ENCODE measurements around the gene DHX30. TPM values are rescaled to one million over a fixed set of nuclear protein-coding genes. Genes with fewer than 3 reads are reported as not detected.

The DHX30 gene
- total RNA-seq, 1 donor from 2014 or later, result 79.2 TPM

DNA sequence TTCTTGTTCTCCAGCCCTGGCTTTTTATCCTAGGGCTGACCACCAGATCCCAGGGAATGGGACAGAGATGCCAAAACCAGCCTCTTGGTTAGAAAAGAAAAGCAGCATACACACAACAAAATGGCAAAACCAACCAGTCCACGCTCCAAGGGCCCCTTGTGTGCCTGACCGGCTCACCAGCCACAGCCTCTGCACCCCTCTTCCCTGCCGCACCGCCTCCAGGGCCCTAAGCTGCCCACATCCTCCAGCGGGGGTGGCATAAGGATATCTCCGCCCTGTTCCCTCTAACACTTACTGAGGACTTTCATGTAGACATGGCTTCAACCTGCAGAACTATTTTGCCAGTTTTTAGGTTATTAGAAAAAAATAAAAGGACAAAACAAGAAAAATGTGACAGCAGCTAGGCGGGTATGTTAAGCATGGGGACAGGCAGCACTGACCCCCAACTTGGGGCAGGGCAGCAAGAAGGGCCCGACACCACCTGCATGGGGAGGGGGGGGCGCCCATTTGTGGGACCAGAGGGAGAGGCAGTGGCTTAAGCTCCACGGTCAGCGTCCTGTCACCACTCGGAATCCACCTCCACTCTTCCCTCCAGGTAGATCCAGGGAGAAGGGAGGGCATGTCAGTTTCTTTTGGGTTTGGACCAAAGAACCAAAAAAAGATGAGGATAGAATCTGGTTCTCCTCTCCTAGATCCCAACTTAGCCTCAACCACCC, 49.1 kb downstream of the DHX30 start:
- DNase-seq (ENCODE audit: low read depth, low spot score), result no peak

DNA sequence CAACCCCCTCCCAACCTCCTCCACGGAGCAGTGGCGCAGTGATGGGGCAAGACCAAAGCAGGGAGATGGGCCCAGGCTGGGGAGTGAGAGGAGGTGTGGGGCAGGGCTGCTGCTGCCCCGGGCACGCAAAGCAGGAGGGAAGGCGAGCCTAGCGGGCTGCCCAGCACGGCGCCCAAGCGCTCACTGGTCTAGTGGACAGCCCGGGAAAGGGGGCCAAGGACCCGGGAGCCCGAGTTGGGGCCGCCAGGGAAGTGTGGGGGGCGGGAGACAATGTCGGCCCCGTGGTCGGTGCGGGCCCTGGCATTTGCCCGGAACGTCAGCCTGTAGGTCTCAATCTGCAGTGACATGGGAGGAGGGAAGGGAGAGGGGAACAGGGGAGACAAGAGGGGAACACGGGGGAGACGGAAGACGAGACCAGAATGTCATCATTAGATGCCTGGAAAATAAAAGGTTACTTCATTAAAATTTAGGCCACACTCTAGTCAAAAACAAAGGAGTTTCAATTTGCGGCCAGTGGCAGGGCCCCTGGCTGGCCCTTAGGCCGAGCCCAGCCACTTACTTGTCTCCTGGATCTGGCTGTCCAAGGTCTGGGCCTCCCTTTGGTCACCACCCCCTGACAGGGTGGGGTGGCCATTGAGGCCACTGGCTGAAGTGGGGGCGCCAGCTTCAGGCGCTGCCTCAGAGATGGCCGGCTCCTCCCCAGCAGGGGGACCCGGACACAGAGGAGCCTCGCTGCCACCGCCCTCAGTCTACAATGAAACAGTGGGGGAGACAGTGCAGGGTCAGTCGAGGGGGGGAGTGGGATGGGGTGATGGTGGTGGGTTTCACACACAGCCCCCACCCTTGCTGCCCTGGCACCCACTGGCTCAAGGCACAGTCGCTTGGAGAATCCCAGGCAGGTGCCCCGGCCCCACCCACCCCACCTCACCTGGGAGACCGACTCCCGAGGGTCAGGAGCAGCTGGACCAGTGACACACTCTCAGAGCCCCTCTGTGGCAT, 50.0 kb downstream of the DHX30 start:
- no peak for DNase-seq (ENCODE audit: low read depth, low spot score)

GRCh38 chr3:47854267-47854666, 51.3 kb downstream of the DHX30 start:
- no peak for DNase-seq (ENCODE audit: low read depth, low spot score)

DNA sequence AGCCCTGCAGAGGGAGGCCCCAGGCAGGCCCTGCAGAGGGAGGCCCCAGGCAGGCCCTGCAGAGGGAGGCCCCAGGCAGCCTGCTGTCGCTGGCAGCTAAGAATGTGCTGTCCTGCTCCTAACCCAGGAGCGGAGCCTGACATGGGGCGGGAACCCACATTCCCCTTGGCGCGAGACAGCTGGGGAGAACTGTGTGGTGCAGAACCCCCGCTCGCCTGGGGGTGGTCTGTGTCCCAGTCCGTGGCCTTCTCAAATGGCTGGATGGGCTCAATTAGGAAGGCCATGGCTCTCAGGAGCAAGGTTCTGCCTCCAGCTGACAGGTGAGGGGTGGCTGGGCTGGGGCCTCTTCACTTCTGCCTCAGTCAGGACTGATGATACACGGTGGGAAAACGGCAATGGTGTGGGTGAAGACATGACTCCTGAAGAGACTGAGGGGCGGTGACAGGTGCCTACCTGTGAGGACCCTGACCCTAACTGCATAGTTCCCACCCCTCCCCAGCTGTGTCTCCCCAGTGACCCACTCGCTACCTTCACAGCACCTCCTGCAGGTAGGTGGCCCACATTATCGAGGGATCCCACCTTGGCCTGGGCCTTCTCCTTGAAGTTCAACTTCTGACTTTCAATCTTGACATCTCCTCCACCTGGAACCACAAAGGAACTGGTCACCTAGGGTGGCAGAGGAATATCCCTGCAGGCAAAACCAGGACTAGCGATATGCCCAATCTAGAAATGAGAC, 52.0 kb downstream of the DHX30 start:
- no peak for DNase-seq (ENCODE audit: low read depth, low spot score)

GRCh38 chr3:47855461-47856383, 52.8 kb downstream of the DHX30 start:
- DNase-seq (ENCODE audit: low read depth, low spot score), result no peak

- DNase-seq (ENCODE audit: low read depth, low spot score), result no peak
Measured at GRCh38 chr3:47856669-47857068, 53.7 kb downstream of the DHX30 start.

GRCh38 chr3:47857151-47857550, 54.2 kb downstream of the DHX30 start:
- DNase-seq (ENCODE audit: low read depth, low spot score), result no peak

- no peak for DNase-seq (ENCODE audit: low read depth, low spot score)
Measured at GRCh38 chr3:47859956-47860605, 57.1 kb downstream of the DHX30 start.

GRCh38 chr3:47863391-47864128, 60.6 kb downstream of the DHX30 start:
- no peak for DNase-seq (ENCODE audit: low read depth, low spot score)

- no peak for DNase-seq (ENCODE audit: low read depth, low spot score)
Measured at GRCh38 chr3:47865192-47865591, 62.3 kb downstream of the DHX30 start.

DNA sequence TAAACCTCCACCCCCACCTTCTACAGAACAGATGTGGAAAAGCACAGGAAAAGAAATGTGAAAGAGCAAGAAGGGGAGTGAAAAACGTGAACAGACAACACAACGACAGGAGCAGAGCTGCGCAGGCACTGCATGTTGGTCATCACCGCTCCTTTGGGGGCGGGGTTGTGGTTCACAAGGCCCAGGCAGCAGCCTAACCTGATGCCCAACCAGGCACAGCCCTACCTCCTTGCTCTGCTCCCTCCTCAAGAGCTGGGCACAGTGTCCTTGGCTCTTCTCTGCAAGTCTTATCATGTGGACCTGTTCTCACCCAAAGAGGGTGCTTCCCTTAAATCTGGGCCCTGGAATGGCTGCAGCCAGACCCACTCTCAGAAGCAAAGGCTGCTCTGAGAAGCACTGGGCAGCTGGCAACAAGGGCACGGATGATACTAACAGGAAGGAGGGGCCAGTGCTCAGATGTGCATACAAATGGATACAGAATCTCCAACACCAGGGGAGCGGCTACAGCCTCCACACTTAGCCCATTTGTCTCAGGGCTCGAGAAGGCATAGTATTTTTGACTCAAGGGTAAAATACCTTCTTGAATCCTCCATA, 64.6 kb downstream of the DHX30 start:
- no peak for DNase-seq (ENCODE audit: low read depth, low spot score)

GRCh38 chr3:47868306-47868705, 65.4 kb downstream of the DHX30 start:
- DNase-seq (ENCODE audit: low read depth, low spot score), result no peak

GRCh38 chr3:47870156-47870555, 67.2 kb downstream of the DHX30 start:
- no peak for DNase-seq (ENCODE audit: low read depth, low spot score)

DNA sequence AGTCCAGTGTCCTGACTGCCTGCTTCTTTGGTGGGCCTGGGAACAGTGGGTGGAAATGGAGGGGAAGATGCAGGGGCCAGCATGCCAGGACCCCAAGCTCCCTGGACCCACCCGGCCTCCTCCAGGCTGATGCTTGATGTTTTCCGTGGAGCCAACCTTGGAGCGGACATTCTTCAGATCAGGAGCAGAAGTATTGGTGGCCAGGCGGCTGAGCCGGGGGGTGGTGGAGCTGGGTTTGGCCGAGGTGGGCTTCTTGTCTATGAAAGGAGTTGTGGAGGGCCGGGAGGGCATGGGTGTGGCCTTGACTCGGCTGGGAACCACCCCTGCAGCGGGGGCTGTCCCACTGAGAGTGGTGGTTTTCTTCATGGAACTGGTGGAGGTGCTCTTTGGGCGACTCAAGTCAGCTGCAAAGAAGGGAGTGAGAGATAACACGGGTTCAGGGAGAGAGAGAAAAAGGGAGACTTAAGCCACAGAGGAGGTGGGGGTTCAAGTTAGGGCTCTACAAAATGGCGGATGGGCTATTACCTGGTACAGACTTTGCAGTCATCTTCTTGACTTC, 67.8 kb downstream of the DHX30 start:
- no peak for DNase-seq (ENCODE audit: low read depth, low spot score)

- no peak for DNase-seq (ENCODE audit: low read depth, low spot score)
Measured at GRCh38 chr3:47871389-47871788, 68.5 kb downstream of the DHX30 start.

GRCh38 chr3:47872916-47873315, 70.0 kb downstream of the DHX30 start:
- DNase-seq (ENCODE audit: low read depth, low spot score), result no peak

DNA sequence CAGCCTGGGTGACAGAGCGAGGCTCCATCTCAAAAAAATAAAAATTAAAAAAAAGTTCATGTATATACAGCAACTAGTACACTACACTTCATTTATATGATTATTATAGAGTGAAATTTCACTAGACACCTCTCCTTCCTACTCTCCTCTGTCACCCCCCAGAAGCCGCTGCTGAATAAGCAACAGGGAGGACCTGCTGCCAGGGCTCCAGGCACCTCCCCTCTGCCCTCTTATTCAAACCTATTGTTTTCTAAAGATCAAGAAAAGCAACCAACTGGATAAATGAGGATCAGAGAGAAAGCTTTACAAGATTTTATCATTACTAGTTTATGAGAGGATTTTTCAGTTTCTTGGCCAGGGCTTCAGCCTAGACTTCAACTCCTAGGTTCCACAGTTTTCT, 71.5 kb downstream of the DHX30 start:
- no peak for DNase-seq (ENCODE audit: low read depth, low spot score)

GRCh38 chr3:47874913-47875312, 72.0 kb downstream of the DHX30 start:
- DNase-seq (ENCODE audit: low read depth, low spot score), result no peak

GRCh38 chr3:47877290-47877689, 74.4 kb downstream of the DHX30 start:
- DNase-seq (ENCODE audit: low read depth, low spot score), result no peak
